Esophagus squamous epithelium (tissue), 4 donors: ENCODE measurements around the gene TAAR6.
A peak's percentile ranks its signal among the peaks of the same experiment; 100 is the strongest.

Experiments used
- POLR2A ChIP-seq, 4 donors: fragments of 450-650 bp; IDR thresholded peaks; one replicate each; pipeline ENCODE4 v1.6.1; 2017; ENCODE audit warnings: antibody characterized with exemption in 4 of 4, mild to moderate bottlenecking in 4 of 4, moderate library complexity in 3 of 4
- TF ChIP-seq, protein P1 (sequence below), 6 experiments: fragments of 450-650 bp in 4 of 6; fragments of 200-600 bp in 2 of 6; sonication (generic) in 2 of 6; IDR thresholded peaks; one replicate each; pipeline ENCODE4 v1.5.1; 2016 to 2019; ENCODE audit warnings: antibody characterized with exemption in 6 of 6, mild to moderate bottlenecking in 4 of 6, moderate library complexity in 4 of 6

GRCh38 chr6:132598473-132598872, 28.4 kb downstream of the TAAR6 start:
- TF ChIP-seq POLR2A (IDR thresholded peaks at IDR 0.05) = no peak
- TF ChIP-seq, protein P1, sequence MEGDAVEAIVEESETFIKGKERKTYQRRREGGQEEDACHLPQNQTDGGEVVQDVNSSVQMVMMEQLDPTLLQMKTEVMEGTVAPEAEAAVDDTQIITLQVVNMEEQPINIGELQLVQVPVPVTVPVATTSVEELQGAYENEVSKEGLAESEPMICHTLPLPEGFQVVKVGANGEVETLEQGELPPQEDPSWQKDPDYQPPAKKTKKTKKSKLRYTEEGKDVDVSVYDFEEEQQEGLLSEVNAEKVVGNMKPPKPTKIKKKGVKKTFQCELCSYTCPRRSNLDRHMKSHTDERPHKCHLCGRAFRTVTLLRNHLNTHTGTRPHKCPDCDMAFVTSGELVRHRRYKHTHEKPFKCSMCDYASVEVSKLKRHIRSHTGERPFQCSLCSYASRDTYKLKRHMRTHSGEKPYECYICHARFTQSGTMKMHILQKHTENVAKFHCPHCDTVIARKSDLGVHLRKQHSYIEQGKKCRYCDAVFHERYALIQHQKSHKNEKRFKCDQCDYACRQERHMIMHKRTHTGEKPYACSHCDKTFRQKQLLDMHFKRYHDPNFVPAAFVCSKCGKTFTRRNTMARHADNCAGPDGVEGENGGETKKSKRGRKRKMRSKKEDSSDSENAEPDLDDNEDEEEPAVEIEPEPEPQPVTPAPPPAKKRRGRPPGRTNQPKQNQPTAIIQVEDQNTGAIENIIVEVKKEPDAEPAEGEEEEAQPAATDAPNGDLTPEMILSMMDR (IDR thresholded peaks at IDR 0.05) = peak in 2 of 6 experiments; percentile 4 to 40
